Cardiac muscle cell (in vitro differentiated cells and primary cell): ENCODE results near the gene DPP10. TPM values are rescaled to one million over a fixed set of nuclear protein-coding genes. Genes with fewer than 3 reads are reported as not detected.

Experiments used
- DNase-seq, 2 donors: peaks; one replicate each; pipeline versions ENCODE4 v3.0.0 to v3.0.0-alpha.2; 2010 to 2017; ENCODE audit warnings: low read depth in 1 of 2, low spot score in 1 of 2
- H3K27ac ChIP-seq: fragments of 200-600 bp; sonication (generic); 2 replicates; pipeline ENCODE4 v1.5.1; 2016
- H3K27me3 ChIP-seq: fragments of 200-600 bp; sonication (generic); 2 replicates; pipeline ENCODE4 v1.6.0; 2016; ENCODE audit warnings: control low read depth
- H3K36me3 ChIP-seq: fragments of 200-600 bp; sonication (generic); 2 replicates; pipeline ENCODE4 v1.5.1; 2016; ENCODE audit warnings: control low read depth
- H3K4me1 ChIP-seq: fragments of 200-600 bp; sonication (generic); 2 replicates; pipeline ENCODE4 v1.8.1; 2017; ENCODE audit warnings: low read depth, mild to moderate bottlenecking, mixed run types
- H3K4me3 ChIP-seq: fragments of 200-600 bp; sonication (generic); 2 replicates; pipeline ENCODE4 v1.5.1; 2016; ENCODE audit warnings: mild to moderate bottlenecking
- H3K9me3 ChIP-seq: fragments of 200-600 bp; sonication (generic); 2 replicates; pipeline ENCODE4 v1.5.1; 2017; ENCODE audit warnings: low read depth, mild to moderate bottlenecking, control low read depth
- CTCF ChIP-seq: IDR thresholded peaks from 2 replicates; pipeline ENCODE4 v1.5.1; 2012; ENCODE audit warnings: low read depth, mild to moderate bottlenecking, low read length
- polyA plus RNA-seq: library from polyadenylated mRNA; unstranded; fragments of >200 nt; fragmentation: Nextera tagmentation; extraction: Ambion mirVana; gene quantifications from 2 replicates; pipeline ENCODE4 v1.2.1, GENCODE V29; 2016
- total RNA-seq: library from RNA; depleted of rRNA; stranded (reverse); fragments of >200 nt; gene quantifications from 2 replicates; pipeline ENCODE4 v1.2.3, GENCODE V29; 2016

The DPP10 gene
- total and polyA plus RNA-seq, 2 experiments from 2014 or later: 1.1 to 1.4 TPM

DNA sequence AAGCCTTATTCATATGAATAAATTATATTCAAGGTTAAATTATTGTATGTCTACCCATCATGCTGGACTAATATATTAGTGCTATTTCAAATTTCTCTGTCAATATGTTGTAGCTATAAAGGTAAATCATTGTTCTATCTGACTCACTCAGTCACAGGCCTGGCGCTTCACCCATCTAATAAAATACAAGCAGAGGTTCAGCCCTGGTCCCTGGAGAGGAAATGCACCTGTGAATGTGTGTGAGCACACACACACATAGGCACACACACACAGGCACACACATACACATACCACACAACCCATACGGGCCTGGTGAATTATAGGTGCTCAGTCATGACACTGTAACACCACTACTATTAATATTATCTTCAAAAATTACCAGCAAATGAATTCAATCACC is 1396.1 kb downstream of the DPP10 start:
- H3K9me3 ChIP-seq: no peaks in the 10 kb centered on the region
- no peak for TF ChIP-seq CTCF
- H3K4me3 ChIP-seq: no peak overlapping the region
- no peaks in the 10 kb centered on the region for H3K36me3 ChIP-seq
- DNase-seq: no peak
- no peak overlapping the region for H3K27ac ChIP-seq
- H3K27me3 ChIP-seq: no peaks in the 10 kb centered on the region
- no peaks in the 10 kb centered on the region for H3K4me1 ChIP-seq

GRCh38 chr2:115842306-115842705 is 1399.9 kb downstream of the DPP10 start:
- H3K9me3 ChIP-seq: no peaks in the 10 kb centered on the region
- no peak for TF ChIP-seq CTCF
- no peaks in the 10 kb centered on the region for H3K27me3 ChIP-seq
- no peaks in the 10 kb centered on the region for H3K36me3 ChIP-seq
- no peaks in the 10 kb centered on the region for H3K4me1 ChIP-seq
- H3K27ac ChIP-seq: no peak overlapping the region
- no peak overlapping the region for H3K4me3 ChIP-seq
- DNase-seq: no peak

- Histone ChIP-seq H3K36me3 (no peaks in the 10 kb centered on the region), H3K27ac (no peak overlapping the region), H3K9me3 (no peaks in the 10 kb centered on the region), H3K27me3 (no peaks in the 10 kb centered on the region), H3K4me3 (no peak overlapping the region), H3K4me1 (no peaks in the 10 kb centered on the region)
- DNase-seq: no peak
- TF ChIP-seq CTCF: no peak
Measured at GRCh38 chr2:115848192-115848591, 1405.8 kb downstream of the DPP10 start.

GRCh38 chr2:115867024-115867423 is 1424.6 kb downstream of the DPP10 start:
- Histone ChIP-seq H3K36me3 (no peaks in the 10 kb centered on the region), H3K4me3 (no peak overlapping the region), H3K27me3 (no peaks in the 10 kb centered on the region), H3K27ac (no peak overlapping the region), H3K9me3 (no peaks in the 10 kb centered on the region), H3K4me1 (no peaks in the 10 kb centered on the region)
- TF ChIP-seq CTCF: no peak
- DNase-seq: no peak

DNA sequence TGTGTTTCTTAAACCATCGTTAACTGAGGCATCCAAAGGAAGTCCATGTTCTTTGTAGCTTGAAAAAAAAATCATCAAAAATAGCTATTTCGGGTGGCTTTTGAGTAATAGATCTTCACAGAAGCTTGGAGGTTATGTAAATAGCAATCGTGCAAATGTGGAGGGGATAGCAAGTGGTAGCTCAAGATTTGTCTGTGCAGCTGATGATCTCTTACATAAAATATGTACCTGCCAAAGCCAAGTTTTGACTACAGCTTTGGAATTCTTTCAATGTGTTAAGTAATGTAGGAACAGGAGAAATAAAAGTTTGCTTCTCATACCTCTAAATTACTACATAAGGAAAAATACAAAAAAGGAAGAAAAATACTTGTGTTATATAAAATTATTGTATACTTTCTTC is 1432.0 kb downstream of the DPP10 start:
- Histone ChIP-seq H3K4me3 (no peak overlapping the region), H3K9me3 (no peaks in the 10 kb centered on the region), H3K27ac (no peak overlapping the region), H3K4me1 (no peaks in the 10 kb centered on the region), H3K36me3 (no peaks in the 10 kb centered on the region), H3K27me3 (no peaks in the 10 kb centered on the region)
- no peak for TF ChIP-seq CTCF
- DNase-seq: no peak

GRCh38 chr2:115880558-115880957 is 1438.1 kb downstream of the DPP10 start:
- no peak for TF ChIP-seq CTCF
- no peaks in the 10 kb centered on the region for H3K9me3 ChIP-seq
- H3K27me3 ChIP-seq: no peaks in the 10 kb centered on the region
- H3K4me1 ChIP-seq: no peaks in the 10 kb centered on the region
- H3K4me3 ChIP-seq: no peak overlapping the region
- no peaks in the 10 kb centered on the region for H3K36me3 ChIP-seq
- DNase-seq: no peak
- no peak overlapping the region for H3K27ac ChIP-seq
